IMR-90 (cell line): ENCODE results near the gene GNG7. TPM values are rescaled to one million over a fixed set of nuclear protein-coding genes. Genes with fewer than 3 reads are reported as not detected.
"Not testable (repeated sequence)": the region's sequence is repeated elsewhere in the genome, so short reads cannot be mapped to it uniquely, and the experiment has no call there.

ENCODE experiments used
- ATAC-seq: fragments of 200-7000 bp; cut with Tn5 transposase; 2 replicates; pipeline ENCODE4 v1.9.1; 2020; ENCODE audit warnings: low read depth, mild to moderate bottlenecking, moderate library complexity
- BruUV-seq: library from RNA; stranded (reverse); fragments of 400-500 nt; replicated peaks from 2 replicates; lab custom pipeline; 2021; lab: Mats Ljungman, UMichigan
- CTCF ChIA-PET: fragments of 300-600 bp; formaldehyde crosslinking; extraction: SDS; loops from one replicate; lab custom pipeline; 2021; ENCODE audit warnings: antibody characterized with exemption; lab: Yijun Ruan, JAX
- POLR2A ChIA-PET: fragments of 300-600 bp; sonication (Branson Sonifier 250); formaldehyde crosslinking; loops from one replicate; lab custom pipeline; 2022; ENCODE audit warnings: antibody characterized with exemption; ENCODE audit not compliant: unreplicated experiment; lab: Charles Lee
- DNase-seq: peaks from one replicate; pipeline ENCODE4 v3.0.0; 2013
- H2AFZ ChIP-seq: replicated peaks from 2 replicates; pipeline ENCODE3; 2013; ENCODE audit warnings: low read length, mild to moderate bottlenecking; ENCODE audit not compliant: poor library complexity
- H2AK5ac ChIP-seq: 2 replicates; pipeline ENCODE4 v1.6.1; 2013; ENCODE audit warnings: low read depth, low read length, inconsistent platforms
- H2AK9ac ChIP-seq: replicated peaks from 2 replicates; pipeline ENCODE3; 2013; ENCODE audit warnings: mild to moderate bottlenecking, low read depth, low read length, moderate library complexity; ENCODE audit not compliant: poor library complexity
- H2BK120ac ChIP-seq: 2 replicates; pipeline ENCODE4 v1.6.1; 2013; ENCODE audit warnings: low read depth, low read length, inconsistent platforms
- H2BK15ac ChIP-seq: 3 replicates; pipeline ENCODE4 v1.6.1; 2013; ENCODE audit warnings: low read depth, low read length, inconsistent platforms
- H2BK20ac ChIP-seq: 2 replicates; pipeline ENCODE4 v1.6.1; 2013; ENCODE audit warnings: low read depth, mild to moderate bottlenecking, inconsistent platforms, low read length, moderate library complexity
- H2BK5ac ChIP-seq: 2 replicates; pipeline ENCODE4 v1.6.1; 2013; ENCODE audit warnings: mild to moderate bottlenecking, low read depth, low read length, inconsistent platforms; ENCODE audit not compliant: poor library complexity, severe bottlenecking
- H3K14ac ChIP-seq: replicated peaks from 2 replicates; pipeline ENCODE4 v1.6.1; 2013; ENCODE audit warnings: low read depth, low read length, inconsistent platforms
- H3K18ac ChIP-seq: 2 replicates; pipeline ENCODE4 v1.6.1; 2013; ENCODE audit warnings: low read depth, low read length, control low read depth
- H3K23ac ChIP-seq: 2 replicates; pipeline ENCODE4 v1.6.1; 2013; ENCODE audit warnings: low read depth, low read length, inconsistent platforms
- H3K27ac ChIP-seq: 2 replicates; pipeline ENCODE4 v1.5.1; 2013; ENCODE audit warnings: mild to moderate bottlenecking, control low read depth, low read length; ENCODE audit not compliant: insufficient read depth
- H3K27me3 ChIP-seq: 2 replicates; pipeline ENCODE4 v1.6.1; 2013; ENCODE audit warnings: low read length; ENCODE audit not compliant: control insufficient read depth, insufficient read depth
- H3K36me3 ChIP-seq: 2 replicates; pipeline ENCODE4 v1.6.1; 2013; ENCODE audit warnings: low read length, mixed read lengths; ENCODE audit not compliant: control insufficient read depth, insufficient read depth
- H3K4ac ChIP-seq: 2 replicates; pipeline ENCODE4 v1.6.1; 2013; ENCODE audit warnings: low read depth, low read length, inconsistent platforms
- H3K4me1 ChIP-seq: 2 replicates; pipeline ENCODE4 v1.6.1; 2013; ENCODE audit warnings: low read length, mixed read lengths; ENCODE audit not compliant: control insufficient read depth, insufficient read depth
- H3K4me2 ChIP-seq: 2 replicates; pipeline ENCODE4 v1.6.1; 2013; ENCODE audit warnings: low read depth, mild to moderate bottlenecking, control low read depth, low read length, moderate library complexity
- H3K4me3 ChIP-seq: 2 replicates; pipeline ENCODE4 v1.5.1; 2013; ENCODE audit warnings: low read depth, mild to moderate bottlenecking, control low read depth, low read length, moderate library complexity; ENCODE audit not compliant: insufficient read depth
- H3K56ac ChIP-seq: 2 replicates; pipeline ENCODE4 v1.6.1; 2013; ENCODE audit warnings: low read length, inconsistent platforms; ENCODE audit not compliant: insufficient read depth; ENCODE audit errors: extremely low read depth
- H3K79me1 ChIP-seq, 2 experiments: 2 replicates each; pipeline ENCODE4 v1.6.1; 2013; ENCODE audit warnings: low read length in 2 of 2, inconsistent platforms in 1 of 2, low read depth in 1 of 2
- H3K9ac ChIP-seq: 2 replicates; pipeline ENCODE4 v1.6.1; 2013; ENCODE audit warnings: low read depth, low read length, control low read depth
- H3K9me1 ChIP-seq: 2 replicates; pipeline ENCODE4 v1.6.1; 2013; ENCODE audit warnings: low read length, inconsistent platforms; ENCODE audit not compliant: insufficient read depth
- H3K9me3 ChIP-seq: 2 replicates; pipeline ENCODE4 v1.6.1; 2013; ENCODE audit warnings: low read length; ENCODE audit not compliant: control insufficient read depth, insufficient read depth
- H4K20me1 ChIP-seq: 2 replicates; pipeline ENCODE4 v1.6.1; 2013; ENCODE audit warnings: low read length, inconsistent platforms; ENCODE audit not compliant: insufficient read depth
- H4K5ac ChIP-seq: 2 replicates; pipeline ENCODE4 v1.6.1; 2013; ENCODE audit warnings: mild to moderate bottlenecking, low read depth, low read length, control low read depth
- H4K8ac ChIP-seq, 2 experiments: 2 replicates each; pipeline ENCODE4 v1.6.1; 2013; ENCODE audit warnings: low read depth in 2 of 2, low read length in 2 of 2, control low read depth in 1 of 2, inconsistent platforms in 1 of 2
- H4K91ac ChIP-seq: 2 replicates; pipeline ENCODE4 v1.6.1; 2013; ENCODE audit warnings: low read depth, low read length, inconsistent platforms; ENCODE audit not compliant: insufficient read depth
- BHLHE40 ChIP-seq: fragments of 150-350 bp; IDR thresholded peaks from 2 replicates; pipeline ENCODE4 v1.6.1; 2016; ENCODE audit warnings: mild to moderate bottlenecking, low read depth, low read length
- CTCF ChIP-seq: conservative IDR thresholded peaks from 2 replicates; pipeline ENCODE4 v1.5.1; 2012; ENCODE audit warnings: mild to moderate bottlenecking, low read depth, low read length, improper control_type of control experiment
- POLR2A ChIP-seq: IDR thresholded peaks from 2 replicates; pipeline ENCODE4 v1.6.1; 2012; ENCODE audit warnings: mild to moderate bottlenecking, low read depth, low read length
- RCOR1 ChIP-seq: IDR thresholded peaks from 2 replicates; pipeline ENCODE4 v1.6.1; 2012; ENCODE audit warnings: mild to moderate bottlenecking, low read length, improper control_type of control experiment; ENCODE audit not compliant: insufficient replicate concordance
- RFX5 ChIP-seq: IDR thresholded peaks from 2 replicates; pipeline ENCODE4 v1.8.0; 2012; ENCODE audit warnings: low read depth, mild to moderate bottlenecking, low read length, moderate library complexity
- WGBS, 2 experiments: methylation state at CpG; one replicate each; pipeline versions ENCODE4 v1.1.5 to v1.1.7; 2013; ENCODE audit warnings: missing lambda C conversion rate in 2 of 2; ENCODE audit not compliant: insufficient read length in 1 of 2; ENCODE audit errors: extremely low coverage in 2 of 2; 5-methylcytosine and 5-hydroxymethylcytosine counted together
- dilution Hi-C: fragments of 300-500 bp; cut with HindIII; formaldehyde crosslinking; loops from one replicate; pipeline ENCODE4 v1.14.3; 2018; ENCODE audit warnings: low sequenced_read_pairs; ENCODE audit not compliant: unreplicated experiment
- in situ Hi-C: fragments of 300-500 bp; cut with MboI; formaldehyde crosslinking; loops from 3 replicates; pipeline ENCODE4 v1.14.3; 2019; ENCODE audit warnings: low sequenced_read_pairs, inconsistent platforms, mixed read lengths
- intact Hi-C: fragments of 100-400 bp; cut with micrococcal nuclease; formaldehyde crosslinking; loops from 2 replicates; pipeline ENCODE4 v1.10.0; 2022
- polyA plus RNA-seq, 3 experiments: library from polyadenylated mRNA; depleted of rRNA; stranded (reverse); fragments of >200 nt; gene quantifications; 2 replicates each; pipeline ENCODE4 v1.2.3, GENCODE V29; 2012; ENCODE audit warnings: low replicate concordance in 1 of 3
- total RNA-seq: library from RNA; depleted of rRNA; stranded (reverse); fragments of >200 nt; gene quantifications from 2 replicates; pipeline ENCODE4 v1.2.3, GENCODE V29; 2012

The GNG7 gene
- total and polyA plus RNA-seq, 2 of the 4 experiments (the other 2 are of a cell fraction) = under 0.01 to 0.21 TPM

DNA sequence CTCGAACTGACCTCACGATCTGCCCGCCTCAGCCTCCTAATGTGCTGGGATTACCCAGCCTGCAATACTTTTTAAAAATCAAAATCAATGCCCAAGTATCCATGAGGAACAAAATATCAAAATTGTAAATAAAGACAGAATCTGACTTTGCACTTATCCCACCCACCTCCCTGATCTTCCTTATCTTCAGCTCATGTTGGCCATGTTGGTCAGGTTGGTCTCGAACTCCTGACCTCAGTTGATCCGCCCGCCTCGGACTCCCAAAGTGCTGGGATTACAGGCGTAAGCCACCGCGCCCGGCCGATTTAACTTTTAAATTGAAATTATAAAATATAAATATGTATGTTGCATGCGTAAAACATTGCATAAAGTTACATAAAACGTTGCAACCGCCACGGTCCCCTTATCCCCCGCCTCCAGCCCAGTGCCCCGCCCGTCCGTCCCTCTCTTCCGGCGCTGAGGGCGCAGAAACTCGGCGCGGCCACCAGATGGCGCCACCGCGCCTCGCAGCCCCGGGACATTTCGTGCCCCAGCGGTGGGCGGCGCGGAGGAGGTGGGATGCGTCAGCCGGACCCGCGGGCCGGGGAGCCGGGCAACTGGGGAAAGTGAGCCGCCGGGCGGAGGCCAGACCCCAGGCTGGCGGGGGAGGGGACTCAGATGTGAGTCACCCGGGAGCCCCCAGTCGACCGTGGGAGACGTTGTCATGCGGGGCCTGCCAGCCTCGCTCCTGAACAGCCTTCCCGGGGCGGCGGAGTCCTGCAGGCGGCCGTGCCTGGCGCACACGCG is 228.1 kb downstream of the GNG7 start (continued):
- TF ChIP-seq RCOR1 = no peak
- TF ChIP-seq BHLHE40 = peak; percentile 53
- no peak; the same call in 1 of the 2 replicates for TF ChIP-seq POLR2A
- peak; percentile 99 for TF ChIP-seq CTCF
- 0 out of 2 replicates have a peak, but pooled peaks have one; percentile 10 for TF ChIP-seq RFX5

GRCh38 chr19:2469915-2470200 is 232.6 kb downstream of the GNG7 start:
- POLR2A ChIA-PET, H2BK15ac ChIP-seq, H3K4me3 ChIP-seq, H3K4me1 ChIP-seq, H2BK20ac ChIP-seq, H4K8ac ChIP-seq, H3K27ac ChIP-seq, H3K79me1 ChIP-seq, H2AK5ac ChIP-seq, dilution Hi-C loops, H3K14ac ChIP-seq, H3K4me2 ChIP-seq, ATAC-seq, H3K23ac ChIP-seq, BruUV-seq, H3K9me1 ChIP-seq, H3K9ac ChIP-seq, H2BK5ac ChIP-seq, H4K5ac ChIP-seq, CTCF ChIA-PET, H3K56ac ChIP-seq, H4K20me1 ChIP-seq, H3K36me3 ChIP-seq, H4K91ac ChIP-seq, H2AK9ac ChIP-seq, H3K27me3 ChIP-seq, H3K9me3 ChIP-seq, DNase-seq, H3K18ac ChIP-seq, H2BK120ac ChIP-seq: not testable (repeated sequence)
- WGBS, 2 experiments = 83% methylated on average over 5 of the region's 8 CpGs; no CpG with 5 or more reads in 1 of the 2 experiments
- Histone ChIP-seq H3K4ac (peak overlapping the region; percentile 43; the same call in 1 of the 2 replicates), H2AFZ (peak overlapping the region; percentile 74)
- intact Hi-C loops (loop anchor here (10.0 kb wide), 1 partner anchor 275 kb away; the partner anchor contains the start of gene SLC39A3), in situ Hi-C loops (loop anchor here (5.0 kb wide), 1 partner anchor 142 kb away; no protein-coding TSS in a partner anchor)
